HFF-Myc (cell line): ENCODE measurements around the gene DDIT3.

ENCODE experiments used
- DNase-seq: peaks from one replicate; pipeline ENCODE4 v3.0.0-alpha.2; 2011; ENCODE audit warnings: low read depth; ENCODE audit errors: extremely low read depth
- H3K4me3 ChIP-seq: replicated peaks from 2 replicates; pipeline ENCODE4 v1.5.1; 2011; ENCODE audit warnings: low read depth, mild to moderate bottlenecking, control low read depth, low read length
- CTCF ChIP-seq: IDR thresholded peaks from 2 replicates; pipeline ENCODE4 v1.5.1; 2012; ENCODE audit warnings: mild to moderate bottlenecking, low read depth, low read length, control low read depth; ENCODE audit errors: missing control alignments

DDIT3 gene

GRCh38 chr12:57539134-57539768 lies 18.9 kb upstream of the DDIT3 start:
- no peak for TF ChIP-seq CTCF
- DNase-seq, result no peak
- H3K4me3 ChIP-seq, result no peak overlapping the region

- no peak for TF ChIP-seq CTCF
- no peak for DNase-seq
- H3K4me3 ChIP-seq, result no peak overlapping the region
Measured at GRCh38 chr12:57536597-57536942, 16.3 kb upstream of the DDIT3 start.

- H3K4me3 ChIP-seq, result no peak overlapping the region
- DNase-seq, result no peak
- TF ChIP-seq CTCF, result no peak
Measured at GRCh38 chr12:57535764-57536596, 15.7 kb upstream of the DDIT3 start.

GRCh38 chr12:57534991-57535543 lies 14.8 kb upstream of the DDIT3 start:
- TF ChIP-seq CTCF, result no peak
- no peak overlapping the region for H3K4me3 ChIP-seq
- no peak for DNase-seq

GRCh38 chr12:57534250-57534649 lies 13.9 kb upstream of the DDIT3 start:
- H3K4me3 ChIP-seq, result no peak overlapping the region
- no peak for DNase-seq
- TF ChIP-seq CTCF, result no peak

- DNase-seq, result no peak
- no peak overlapping the region for H3K4me3 ChIP-seq
- no peak for TF ChIP-seq CTCF
Measured at GRCh38 chr12:57533108-57533507, 12.8 kb upstream of the DDIT3 start.

GRCh38 chr12:57531836-57532235 lies 11.5 kb upstream of the DDIT3 start:
- no peak for TF ChIP-seq CTCF
- no peak for DNase-seq
- no peak overlapping the region for H3K4me3 ChIP-seq
